H1 (cell line): ENCODE measurements around the gene NAT10. TPM values are rescaled to one million over a fixed set of nuclear protein-coding genes. Genes with fewer than 3 reads are reported as not detected.

Source experiments
- CTCF ChIA-PET: fragments of 300-600 bp; sonication (Branson Sonifier 250); formaldehyde crosslinking; loops from one replicate; lab custom pipeline; 2021; ENCODE audit not compliant: partially characterized antibody; lab: Charles Lee
- POLR2A ChIA-PET: fragments of 300-600 bp; sonication (Branson Sonifier 250); formaldehyde crosslinking; loops from one replicate; lab custom pipeline; 2021; ENCODE audit warnings: inconsistent platforms; ENCODE audit not compliant: partially characterized antibody; lab: Charles Lee
- DNase-seq, 2 experiments: peaks; one replicate each; pipeline versions ENCODE4 v3.0.0 to v3.0.0-alpha.2; 2010 to 2022; ENCODE audit warnings: low spot score in 2 of 2, low read depth in 1 of 2, mixed read lengths in 1 of 2
- FAIRE-seq: peaks from 2 replicates; lab custom pipeline; 2011; peaks lifted over from hg19 to GRCh38; lab: Jason Lieb, UNC
- H2AFZ ChIP-seq: 2 replicates; pipeline ENCODE4 v1.8.1; 2012; ENCODE audit warnings: low read length, inconsistent platforms
- H2AK5ac ChIP-seq: 2 replicates; pipeline ENCODE4 v1.6.1; 2013; ENCODE audit warnings: low read depth, low read length
- H2BK120ac ChIP-seq: replicated peaks from 2 replicates; pipeline ENCODE3; 2013; ENCODE audit warnings: low read depth, low read length, inconsistent platforms
- H2BK12ac ChIP-seq: 2 replicates; pipeline ENCODE4 v1.6.1; 2013; ENCODE audit warnings: low read depth, low read length
- H2BK15ac ChIP-seq: 2 replicates; pipeline ENCODE4 v1.6.1; 2013; ENCODE audit warnings: low read length
- H2BK20ac ChIP-seq: 2 replicates; pipeline ENCODE4 v1.6.1; 2013; ENCODE audit warnings: low read length
- H2BK5ac ChIP-seq: 2 replicates; pipeline ENCODE4 v1.6.1; 2013; ENCODE audit warnings: low read depth, low read length
- H3K14ac ChIP-seq: 2 replicates; pipeline ENCODE4 v1.6.1; 2013; ENCODE audit warnings: inconsistent platforms; ENCODE audit not compliant: insufficient read length
- H3K18ac ChIP-seq: 2 replicates; pipeline ENCODE4 v1.6.1; 2013; ENCODE audit warnings: low read length; ENCODE audit errors: extremely low read depth
- H3K23ac ChIP-seq: 2 replicates; pipeline ENCODE4 v1.6.1; 2013; ENCODE audit warnings: inconsistent platforms; ENCODE audit not compliant: insufficient read length
- H3K23me2 ChIP-seq: 2 replicates; pipeline ENCODE4 v1.6.1; 2013; ENCODE audit warnings: low read depth, low read length
- H3K27ac ChIP-seq: 2 replicates; pipeline ENCODE4 v1.6.1; 2011; ENCODE audit warnings: low read depth, low read length, inconsistent platforms
- H3K27me3 ChIP-seq, 4 experiments: replicated peaks in 1 of 4; 1 replicate in 1 of 4; 2 replicates in 3 of 4; pipeline versions ENCODE4 v1.6.1 to v1.8.1; 2011 to 2013; ENCODE audit warnings: low read length in 3 of 4, mild to moderate bottlenecking in 3 of 4, inconsistent platforms in 2 of 4, mixed read lengths in 2 of 4, moderate library complexity in 1 of 4; ENCODE audit not compliant: control insufficient read depth in 3 of 4, insufficient read depth in 3 of 4; ENCODE audit errors: extremely low read depth in 1 of 4
- H3K36me3 ChIP-seq, 4 experiments: 2 replicates each; pipeline versions ENCODE4 v1.6.1 to v1.8.1; 2011 to 2013; ENCODE audit warnings: mild to moderate bottlenecking in 4 of 4, low read length in 3 of 4, moderate library complexity in 2 of 4, control low read depth in 1 of 4, inconsistent platforms in 1 of 4; ENCODE audit not compliant: insufficient read depth in 4 of 4, control insufficient read depth in 2 of 4
- H3K4ac ChIP-seq: replicated peaks from 2 replicates; pipeline ENCODE3; 2013; ENCODE audit warnings: low read length, low read depth, mixed read lengths, inconsistent platforms; ENCODE audit not compliant: insufficient read length
- H3K4me1 ChIP-seq, 4 experiments: replicated peaks in 1 of 4; 1 replicate in 1 of 4; 2 replicates in 3 of 4; pipeline versions ENCODE4 v1.6.1 to v1.8.1; 2011 to 2013; ENCODE audit warnings: low read length in 3 of 4, inconsistent platforms in 2 of 4, mixed read lengths in 1 of 4; ENCODE audit not compliant: insufficient read depth in 4 of 4, control insufficient read depth in 3 of 4
- H3K4me2 ChIP-seq, 2 experiments: 2 replicates each; pipeline versions ENCODE4 v1.6.1 to v1.8.1; 2011 to 2013; ENCODE audit warnings: low read depth in 2 of 2, low read length in 2 of 2, control low read depth in 1 of 2, inconsistent platforms in 1 of 2, mild to moderate bottlenecking in 1 of 2; ENCODE audit not compliant: insufficient read depth in 1 of 2
- H3K4me3 ChIP-seq, 4 experiments: fragments of 200-600, 300-600 bp in 1 of 4; sonication (generic), shearing (Covaris generic), sonication (Bioruptor Twin) in 1 of 4; 2 replicates each; pipeline versions ENCODE4 v1.5.1 to v1.8.1; 2011 to 2016; ENCODE audit warnings: low read length in 4 of 4, low read depth in 3 of 4, control low read depth in 2 of 4, inconsistent platforms in 2 of 4, mild to moderate bottlenecking in 2 of 4, mixed read lengths in 1 of 4, moderate library complexity in 1 of 4; ENCODE audit not compliant: insufficient read depth in 2 of 4; ENCODE audit errors: extremely low read depth in 1 of 4
- H3K56ac ChIP-seq: replicated peaks from 2 replicates; pipeline ENCODE3; 2013; ENCODE audit warnings: low read depth, mild to moderate bottlenecking, mixed read lengths, low read length, inconsistent platforms; ENCODE audit not compliant: insufficient read length
- H3K79me1 ChIP-seq: 2 replicates; pipeline ENCODE4 v1.6.1; 2013; ENCODE audit warnings: low read depth, low read length, control low read depth
- H3K79me2 ChIP-seq, 2 experiments: 2 replicates each; pipeline versions ENCODE4 v1.6.1 to v1.8.1; 2012 to 2013; ENCODE audit warnings: low read length in 2 of 2, mild to moderate bottlenecking in 2 of 2, inconsistent platforms in 1 of 2; ENCODE audit not compliant: insufficient read depth in 2 of 2, control insufficient read depth in 1 of 2
- H3K9ac ChIP-seq, 4 experiments: replicated peaks in 1 of 4; 1 replicate in 1 of 4; 2 replicates in 3 of 4; pipeline versions ENCODE4 v1.6.1 to v1.8.1; 2011 to 2013; ENCODE audit warnings: low read depth in 3 of 4, low read length in 3 of 4, control low read depth in 2 of 4, mild to moderate bottlenecking in 2 of 4, moderate library complexity in 2 of 4, inconsistent platforms in 1 of 4; ENCODE audit errors: extremely low read depth in 1 of 4
- H3K9me3 ChIP-seq, 2 experiments: 2 replicates each; pipeline versions ENCODE4 v1.6.1 to v1.8.1; 2012 to 2013; ENCODE audit warnings: mild to moderate bottlenecking in 2 of 2, moderate library complexity in 2 of 2, control low read depth in 1 of 2, inconsistent platforms in 1 of 2, low read depth in 1 of 2, low read length in 1 of 2, mixed read lengths in 1 of 2; ENCODE audit not compliant: insufficient read depth in 2 of 2
- H4K20me1 ChIP-seq, 2 experiments: replicated peaks in 1 of 2; 2 replicates each; pipeline versions ENCODE3 to v1.8.1; 2011 to 2013; ENCODE audit warnings: inconsistent platforms in 2 of 2, low read length in 2 of 2, mild to moderate bottlenecking in 1 of 2; ENCODE audit not compliant: insufficient read depth in 2 of 2, control insufficient read depth in 1 of 2
- H4K5ac ChIP-seq: 2 replicates; pipeline ENCODE4 v1.6.1; 2013; ENCODE audit warnings: low read length, low read depth, mixed read lengths, inconsistent platforms; ENCODE audit not compliant: insufficient read length
- H4K8ac ChIP-seq: 2 replicates; pipeline ENCODE4 v1.8.0; 2013; ENCODE audit warnings: mild to moderate bottlenecking, moderate library complexity, low read length, inconsistent platforms; ENCODE audit not compliant: insufficient read depth; ENCODE audit errors: extremely low read depth
- H4K91ac ChIP-seq: replicated peaks from 2 replicates; pipeline ENCODE3; 2013; ENCODE audit warnings: low read length, mixed read lengths, inconsistent platforms; ENCODE audit not compliant: insufficient read length
- SIX5 ChIP-seq: IDR thresholded peaks from 2 replicates; pipeline ENCODE4 v1.6.1; 2011; ENCODE audit warnings: mild to moderate bottlenecking, low read depth, low read length
- WGBS, 2 experiments: shearing (Covaris generic) in 1 of 2; methylation state at CpG; one replicate each; pipeline versions ENCODE4 v1.1.6 to v1.1.7; 2013 to 2015; ENCODE audit warnings: low lambda C conversion rate in 2 of 2, mixed read lengths in 2 of 2, inconsistent platforms in 1 of 2, low coverage in 1 of 2, missing lambda C conversion rate in 1 of 2; ENCODE audit not compliant: insufficient replicate concordance in 2 of 2, insufficient coverage in 1 of 2, insufficient read length in 1 of 2; ENCODE audit errors: extremely low coverage in 1 of 2, missing lambda C conversion rate in 1 of 2; 5-methylcytosine and 5-hydroxymethylcytosine counted together
- polyA plus RNA-seq, 7 experiments: library from polyadenylated mRNA; depleted of rRNA in 3 of 7; stranded (reverse) in 5 of 7; unstranded in 2 of 7; fragments of >200 nt in 5 of 7; fragments of 200-250 nt in 2 of 7; gene quantifications; 1 replicate in 5 of 7; 2 replicates in 1 of 7; 4 replicates in 1 of 7; pipeline versions ENCODE4 v1.2.1 to v1.2.3, GENCODE V29; 2011 to 2013; ENCODE audit warnings: missing spikeins in 2 of 7, mixed read lengths in 2 of 7
- total RNA-seq: library from RNA; stranded (reverse); fragmentation: NEBNext Ultra II Directional; extraction: Animal tissue kit (Norgen Biotek cat#: 25700); gene quantifications from 2 replicates; pipeline ENCODE4 v1.2.1, GENCODE V29; 2021

NAT10 gene
- total and polyA plus RNA-seq, 2 of the 8 experiments (the other 6 are each of a cell fraction or from before 2014, with no cell fraction given): 66.3 to 89.6 TPM

GRCh38 chr11:34056672-34057071, 48.8 kb upstream of the NAT10 start:
- H3K9me3 ChIP-seq: no peaks in the 10 kb centered on the region; a peak in 1 of 4 replicates
- H3K4ac ChIP-seq: no peak overlapping the region
- peak overlapping the region in 1 of 4 experiments; percentile 86; a peak in 2 of 8 replicates for H3K4me3 ChIP-seq
- no peak overlapping the region for H3K14ac ChIP-seq
- 81% methylated on average over 2 of the region's 2 CpGs; no CpG with 5 or more reads in 1 of the 2 experiments for WGBS, 2 experiments
- H3K18ac ChIP-seq: no peak overlapping the region
- POLR2A ChIA-PET: interaction anchor here (1.1 to 13.0 kb wide), 5 partner anchors 7 to 60 kb away, joined by 4 to 176 read pairs (median 27); partner anchors contain the start of genes CAPRIN1 and NAT10
- no peak overlapping the region; a peak in 1 of 7 replicates for H3K9ac ChIP-seq
- H2AK5ac ChIP-seq: no peak overlapping the region
- peaks cover 0 to 7% (median 2%) of the 10 kb centered on the region in 4 experiments; a peak in 3 of 7 replicates for H3K4me1 ChIP-seq
- DNase-seq: no peak
- no peak overlapping the region for H3K23ac ChIP-seq
- CTCF ChIA-PET: interaction anchor here (0.5 to 2.2 kb wide), 5 partner anchors 9 to 309 kb away, joined by 3 to 9 read pairs (median 3); no protein-coding TSS in a partner anchor
- H3K79me1 ChIP-seq: no peaks in the 10 kb centered on the region
- H4K8ac ChIP-seq: no peak overlapping the region
- H3K23me2 ChIP-seq: no peaks in the 10 kb centered on the region
- no peak overlapping the region for H2BK12ac ChIP-seq
- no peak overlapping the region for H3K27ac ChIP-seq
- H2AFZ ChIP-seq: no peak overlapping the region
- peaks cover 14 to 18% of the 10 kb centered on the region in 2 experiments for H4K20me1 ChIP-seq
- H2BK15ac ChIP-seq: no peak overlapping the region
- no peak overlapping the region for H2BK120ac ChIP-seq
- H2BK5ac ChIP-seq: no peak overlapping the region
- peak overlapping the region; percentile 35 to 42; a peak in 3 of 4 replicates for H3K4me2 ChIP-seq
- H2BK20ac ChIP-seq: no peak overlapping the region
- H3K27me3 ChIP-seq: no peaks in the 10 kb centered on the region
- H4K91ac ChIP-seq: no peak overlapping the region
- no peak overlapping the region for H3K56ac ChIP-seq
- FAIRE-seq: no peak
- peaks cover 0 to 37% (median 6%) of the 10 kb centered on the region in 4 experiments; a peak in 4 of 8 replicates for H3K36me3 ChIP-seq
- H3K79me2 ChIP-seq: peaks cover 75 to 96% of the 10 kb centered on the region in 2 experiments
- no peak overlapping the region for H4K5ac ChIP-seq
- no peak for TF ChIP-seq SIX5
